GM12864 (cell line): ENCODE results near the gene TMEM135.
"Not testable (repeated sequence)": the region's sequence is repeated elsewhere in the genome, so short reads cannot be mapped to it uniquely, and the experiment has no call there.

ENCODE experiments used
- DNase-seq: peaks from one replicate; pipeline ENCODE4 v3.0.0-alpha.2; 2011; ENCODE audit warnings: low read depth
- H3K4me3 ChIP-seq: 2 replicates; pipeline ENCODE4 v1.5.1; 2011; ENCODE audit warnings: mild to moderate bottlenecking, low read depth, low read length, control low read depth
- TF ChIP-seq, protein P1 (sequence below): IDR thresholded peaks from 2 replicates; pipeline ENCODE4 v1.5.1; 2011; ENCODE audit warnings: low read depth, mild to moderate bottlenecking, moderate library complexity, low read length, control low read depth, inconsistent platforms; ENCODE audit errors: missing control alignments

The TMEM135 gene

DNA sequence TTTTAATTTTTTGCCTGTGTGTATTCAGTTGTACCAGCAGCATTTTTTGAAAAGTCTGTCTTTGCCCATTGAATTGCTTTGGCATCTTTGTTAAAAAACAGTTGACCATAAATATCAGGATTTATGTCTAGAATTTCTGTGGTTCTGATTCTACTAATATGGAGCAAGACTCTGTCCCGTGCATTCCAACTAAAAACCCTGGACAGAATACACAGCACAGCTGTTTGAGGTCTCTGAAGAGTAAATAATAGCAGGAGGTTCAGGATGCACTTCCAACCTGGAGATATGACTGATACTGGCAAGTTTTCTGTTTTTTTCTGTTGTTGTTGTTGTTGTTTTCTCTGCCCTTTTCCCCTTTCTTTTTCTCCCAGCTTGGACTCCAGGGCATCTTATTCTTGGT lies 141.9 kb downstream of the TMEM135 start:
- DNase-seq: no peak
- TF ChIP-seq, protein P1, sequence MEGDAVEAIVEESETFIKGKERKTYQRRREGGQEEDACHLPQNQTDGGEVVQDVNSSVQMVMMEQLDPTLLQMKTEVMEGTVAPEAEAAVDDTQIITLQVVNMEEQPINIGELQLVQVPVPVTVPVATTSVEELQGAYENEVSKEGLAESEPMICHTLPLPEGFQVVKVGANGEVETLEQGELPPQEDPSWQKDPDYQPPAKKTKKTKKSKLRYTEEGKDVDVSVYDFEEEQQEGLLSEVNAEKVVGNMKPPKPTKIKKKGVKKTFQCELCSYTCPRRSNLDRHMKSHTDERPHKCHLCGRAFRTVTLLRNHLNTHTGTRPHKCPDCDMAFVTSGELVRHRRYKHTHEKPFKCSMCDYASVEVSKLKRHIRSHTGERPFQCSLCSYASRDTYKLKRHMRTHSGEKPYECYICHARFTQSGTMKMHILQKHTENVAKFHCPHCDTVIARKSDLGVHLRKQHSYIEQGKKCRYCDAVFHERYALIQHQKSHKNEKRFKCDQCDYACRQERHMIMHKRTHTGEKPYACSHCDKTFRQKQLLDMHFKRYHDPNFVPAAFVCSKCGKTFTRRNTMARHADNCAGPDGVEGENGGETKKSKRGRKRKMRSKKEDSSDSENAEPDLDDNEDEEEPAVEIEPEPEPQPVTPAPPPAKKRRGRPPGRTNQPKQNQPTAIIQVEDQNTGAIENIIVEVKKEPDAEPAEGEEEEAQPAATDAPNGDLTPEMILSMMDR: no peak
- no peak overlapping the region for H3K4me3 ChIP-seq

DNA sequence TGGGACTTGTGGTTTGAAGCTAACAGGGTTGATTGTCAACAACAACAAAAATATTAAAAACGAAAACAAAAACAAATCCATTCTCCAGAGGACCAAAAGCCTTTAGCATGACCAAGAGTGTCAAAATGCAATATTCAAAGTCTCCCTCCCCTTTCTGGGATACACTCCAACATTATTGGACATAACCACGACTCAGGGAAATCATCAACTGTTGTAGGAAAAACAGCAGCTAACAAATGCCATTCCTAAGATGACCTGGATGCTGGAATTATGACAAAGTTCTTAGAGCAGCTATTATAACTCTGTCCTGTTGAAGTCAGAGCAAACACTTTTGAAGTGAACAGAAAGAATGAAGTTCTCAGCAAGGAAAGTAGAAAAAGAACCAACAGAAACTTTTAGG lies 143.0 kb downstream of the TMEM135 start:
- no peak for DNase-seq
- TF ChIP-seq, protein P1: no peak
- no peak overlapping the region for H3K4me3 ChIP-seq

DNA sequence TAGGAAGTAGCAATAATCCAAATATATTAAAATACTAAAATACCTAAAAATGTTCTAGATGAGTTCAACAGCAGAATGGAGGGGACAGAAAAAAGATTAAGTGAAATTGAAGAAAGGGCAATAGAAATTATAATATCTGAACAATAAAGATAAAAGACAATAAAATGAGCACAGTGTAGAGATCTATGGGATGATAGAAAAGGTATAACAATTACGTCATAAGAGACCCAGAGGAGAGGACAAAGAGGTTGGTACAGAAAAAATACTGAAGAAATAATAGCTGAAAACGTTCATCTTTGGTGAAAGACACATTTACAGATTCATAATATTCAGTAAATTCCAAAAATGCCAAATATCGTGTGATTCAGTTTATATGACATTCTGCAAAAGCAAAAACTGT lies 143.4 kb downstream of the TMEM135 start:
- TF ChIP-seq, protein P1: no peak
- no peak for DNase-seq
- H3K4me3 ChIP-seq: no peak overlapping the region

DNA sequence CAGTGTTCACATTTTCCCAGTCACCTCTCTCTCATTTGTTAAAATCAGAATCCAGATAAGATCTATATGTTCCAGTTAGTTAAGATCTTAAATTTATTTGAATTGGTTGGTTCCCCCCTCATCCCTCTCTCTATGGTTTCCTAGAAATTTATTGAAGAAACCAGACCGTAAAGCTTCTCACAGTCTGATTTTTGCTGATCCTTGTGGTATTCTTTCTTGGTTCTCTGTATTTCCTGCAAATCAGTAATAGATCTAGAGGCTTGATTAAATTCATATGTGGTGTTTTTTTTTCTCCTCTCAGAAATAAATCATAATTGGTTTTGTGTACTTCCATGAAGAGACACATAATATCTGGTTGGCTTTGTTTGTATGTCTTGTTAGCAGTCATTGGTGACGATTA lies 147.5 kb downstream of the TMEM135 start:
- DNase-seq: no peak
- H3K4me3 ChIP-seq: no peak overlapping the region
- TF ChIP-seq, protein P1: no peak

DNA sequence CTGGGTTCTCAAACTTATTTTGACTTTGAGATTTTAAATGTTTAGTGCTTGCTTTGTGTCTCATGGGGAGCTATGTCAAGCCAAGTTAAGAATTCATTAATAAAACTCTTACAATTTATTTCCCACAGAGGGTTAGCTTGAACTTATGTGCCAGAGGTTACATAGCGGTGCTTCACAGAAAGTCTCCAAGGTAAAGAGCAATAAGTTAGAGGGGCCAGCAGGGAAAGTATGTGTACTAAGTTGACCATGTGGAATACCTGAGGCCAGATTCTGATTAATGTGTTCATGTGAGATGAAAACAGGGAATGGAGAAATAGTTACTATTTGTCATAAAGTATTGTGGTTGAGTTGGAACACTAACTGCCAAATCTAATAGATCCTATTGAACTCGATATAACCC lies 149.3 kb downstream of the TMEM135 start:
- DNase-seq: no peak
- TF ChIP-seq, protein P1: no peak
- no peak overlapping the region for H3K4me3 ChIP-seq

DNA sequence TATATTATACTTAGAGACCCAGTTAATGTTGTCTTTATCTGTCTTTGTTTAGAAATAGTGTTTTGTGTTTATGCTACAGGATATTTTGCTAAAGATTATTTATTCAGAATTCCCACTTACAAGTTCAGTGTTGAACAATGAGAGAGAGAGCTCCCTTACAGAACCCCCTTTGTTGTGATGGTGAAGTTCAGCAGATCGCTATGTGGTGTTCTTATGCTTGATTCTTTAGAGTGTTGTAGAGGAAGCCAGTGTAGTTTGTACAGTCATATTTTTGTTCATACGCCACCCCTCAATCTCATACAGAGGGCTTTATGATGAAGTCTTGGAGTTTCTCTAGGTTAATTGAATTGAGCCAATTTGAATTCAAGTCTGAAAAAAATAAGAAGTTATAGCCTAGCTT lies 150.2 kb downstream of the TMEM135 start:
- TF ChIP-seq, protein P1: no peak
- no peak for DNase-seq
- H3K4me3 ChIP-seq: no peak overlapping the region

DNA sequence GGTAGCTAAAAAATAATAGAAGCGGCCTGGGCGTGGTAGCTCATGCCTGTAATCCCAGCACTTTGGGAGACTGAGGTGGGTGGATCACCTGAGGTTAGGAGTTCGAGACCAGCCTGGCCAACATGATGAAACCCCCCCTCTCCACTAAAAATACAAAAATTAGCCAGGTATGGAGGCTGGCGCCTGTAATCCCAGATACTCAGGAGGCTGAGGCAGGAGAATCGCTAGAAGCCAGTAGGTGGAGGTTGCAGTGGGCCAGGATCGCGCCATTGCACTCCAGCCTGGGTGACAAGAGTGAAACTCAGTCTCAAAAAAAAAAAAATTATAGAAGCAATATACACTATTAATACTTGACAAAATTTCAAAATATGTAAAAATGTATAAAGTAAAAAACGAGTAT lies 150.7 kb downstream of the TMEM135 start:
- H3K4me3 ChIP-seq, DNase-seq: not testable (repeated sequence)

DNA sequence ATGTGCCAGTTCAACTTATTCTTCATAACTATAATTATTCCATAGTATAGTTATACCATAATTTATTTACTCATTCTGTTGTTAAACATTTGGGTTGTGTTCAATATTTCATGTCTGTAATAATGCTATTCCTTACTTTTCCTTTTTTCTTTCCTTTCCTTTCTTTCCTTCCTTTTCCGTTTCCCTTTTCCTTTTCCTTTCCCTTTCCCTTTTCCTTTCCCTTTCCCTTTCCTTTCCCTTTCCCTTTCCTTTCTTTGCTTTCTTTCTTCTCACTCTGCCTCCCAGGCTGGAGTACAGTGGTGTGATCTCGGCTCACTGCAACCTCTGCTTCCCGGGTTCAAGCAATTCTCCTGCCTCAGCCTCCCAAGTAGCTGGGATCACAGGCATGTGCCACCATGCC lies 151.2 kb downstream of the TMEM135 start:
- not testable (repeated sequence) for DNase-seq

More for the DNA sequence above, 151.2 kb downstream of the TMEM135 start:
- not testable (repeated sequence) for H3K4me3 ChIP-seq
